Activated T-cell treated with anti-CD3 and anti-CD28 coated beads, Interleukin-2, amount 50 U/mL, for 48 hours (primary cell): Measurements from ENCODE around the gene TRIM46.
A peak's percentile ranks its signal among the peaks of the same experiment; 100 is the strongest.
"Not testable (repeated sequence)": the region's sequence is repeated elsewhere in the genome, so short reads cannot be mapped to it uniquely, and the experiment has no call there.

Source experiments
- DNase-seq, 2 experiments: peaks; one replicate each; pipeline ENCODE4 v3.0.0-alpha.2; 2020

Gene TRIM46

DNA sequence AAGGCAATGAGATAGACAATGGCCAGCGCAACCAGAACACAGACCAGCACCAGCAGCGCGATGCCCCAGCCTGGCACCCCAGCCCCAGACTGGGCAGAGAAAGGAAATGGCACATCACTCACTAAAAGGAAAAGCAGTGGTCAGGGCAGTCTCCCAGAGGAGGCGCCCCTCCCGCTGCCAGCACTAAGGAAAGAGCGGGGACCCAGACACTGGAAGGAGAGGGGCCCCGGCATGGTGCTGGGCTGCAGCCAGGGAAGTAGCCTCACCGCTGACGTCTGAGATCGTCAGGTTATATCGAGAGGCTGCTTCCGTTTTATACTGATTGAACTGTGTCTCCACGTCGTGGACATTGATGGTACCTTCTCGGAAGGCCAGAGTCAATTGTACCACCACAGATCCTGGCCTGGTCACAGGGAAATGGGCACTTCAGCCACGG is 13.8 kb downstream of the TRIM46 start:
- DNase-seq: no peak

DNA sequence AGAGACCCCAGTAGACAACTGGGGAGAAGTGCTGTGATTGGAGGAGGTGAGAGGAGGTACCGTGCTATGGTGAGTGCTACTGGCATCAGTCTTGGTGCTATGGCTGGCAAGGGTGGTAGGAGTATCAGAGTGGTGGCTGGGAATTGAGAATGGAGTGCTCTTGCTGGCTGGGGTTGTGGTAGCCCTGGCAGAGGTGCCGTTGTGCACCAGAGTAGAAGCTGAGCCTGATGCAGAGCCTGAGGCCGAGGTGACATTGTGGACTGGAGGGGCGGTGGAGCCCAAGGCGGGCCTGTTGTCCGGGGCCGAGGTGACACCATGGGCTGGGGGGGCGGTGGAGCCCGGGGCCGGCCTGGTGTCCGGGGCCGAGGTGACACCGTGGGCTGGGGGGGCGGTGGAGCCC is 14.6 kb downstream of the TRIM46 start:
- no peak for DNase-seq

GRCh38 chr1:155189926-155190325 is 16.3 kb downstream of the TRIM46 start:
- DNase-seq: not testable (repeated sequence)

DNA sequence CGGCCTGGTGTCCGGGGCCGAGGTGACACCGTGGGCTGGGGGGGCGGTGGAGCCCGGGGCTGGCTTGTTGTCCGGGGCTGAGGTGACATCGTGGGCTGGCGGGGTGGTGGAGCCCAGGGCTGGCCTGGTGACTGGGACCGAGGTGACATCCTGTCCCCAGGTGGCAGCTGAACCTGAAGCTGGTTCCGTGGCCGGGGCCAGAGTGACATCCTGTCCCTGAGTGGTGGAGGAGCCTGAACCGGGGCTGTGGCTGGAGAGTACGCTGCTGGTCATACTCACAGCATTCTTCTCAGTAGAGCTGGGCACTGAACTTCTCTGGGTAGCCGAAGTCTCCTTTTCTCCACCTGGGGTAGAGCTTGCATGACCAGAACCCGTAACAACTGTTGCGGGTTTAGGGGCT is 18.3 kb downstream of the TRIM46 start:
- peak in 1 of 2 experiments; percentile 29 for DNase-seq

DNA sequence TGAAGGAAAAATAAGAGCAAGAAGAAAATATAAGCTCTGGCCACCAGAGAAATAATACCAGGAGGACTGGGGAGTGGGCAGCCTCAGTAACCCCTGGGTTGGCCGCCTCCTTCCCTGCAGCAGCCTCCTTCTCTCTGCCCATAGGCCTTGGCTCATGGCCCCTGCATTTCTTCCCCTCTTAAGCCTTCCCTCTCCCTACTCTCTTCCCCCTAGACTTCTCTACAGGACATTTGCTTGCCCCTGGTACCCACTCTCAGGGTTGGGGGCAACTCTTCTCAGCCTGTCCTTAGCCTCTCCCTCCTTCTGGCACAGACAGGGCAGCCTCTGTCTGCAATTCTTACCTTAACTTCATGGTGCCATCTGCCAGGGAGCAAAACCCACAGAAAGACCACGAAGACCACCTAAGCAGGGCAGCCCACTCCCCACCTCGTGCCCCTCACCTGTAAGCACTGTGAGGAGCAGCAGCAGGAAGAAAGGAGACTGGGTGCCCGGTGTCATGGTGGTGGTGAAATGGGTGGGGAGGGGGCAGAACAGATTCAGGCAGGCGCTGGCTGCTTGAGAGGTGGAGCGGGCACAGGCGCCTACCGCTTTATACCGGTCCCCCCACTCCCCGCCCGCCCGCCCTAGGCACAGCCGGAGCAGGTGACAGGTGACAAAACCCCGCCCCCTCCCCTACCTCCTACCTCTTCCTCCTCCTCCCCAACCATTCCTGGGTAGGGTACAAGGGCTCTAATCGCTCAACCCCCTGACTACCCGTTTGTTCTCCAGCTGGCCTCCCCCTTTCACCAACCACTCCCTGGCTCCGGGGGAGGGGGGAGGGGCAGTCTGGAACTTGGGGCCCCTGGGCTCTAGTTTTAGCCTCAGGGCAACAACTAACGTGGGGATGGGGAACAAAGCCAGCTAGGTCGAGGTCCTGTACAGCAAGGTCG is 19.0 kb downstream of the TRIM46 start:
- peak in 1 of 2 experiments; percentile 36 for DNase-seq

- peak; percentile 91 to 92 for DNase-seq
Measured at GRCh38 chr1:155193275-155193990, 19.8 kb downstream of the TRIM46 start.

GRCh38 chr1:155193991-155194240 is 20.3 kb downstream of the TRIM46 start:
- DNase-seq: not testable (repeated sequence)

GRCh38 chr1:155195201-155196102 is 21.8 kb downstream of the TRIM46 start:
- DNase-seq: no peak

DNA sequence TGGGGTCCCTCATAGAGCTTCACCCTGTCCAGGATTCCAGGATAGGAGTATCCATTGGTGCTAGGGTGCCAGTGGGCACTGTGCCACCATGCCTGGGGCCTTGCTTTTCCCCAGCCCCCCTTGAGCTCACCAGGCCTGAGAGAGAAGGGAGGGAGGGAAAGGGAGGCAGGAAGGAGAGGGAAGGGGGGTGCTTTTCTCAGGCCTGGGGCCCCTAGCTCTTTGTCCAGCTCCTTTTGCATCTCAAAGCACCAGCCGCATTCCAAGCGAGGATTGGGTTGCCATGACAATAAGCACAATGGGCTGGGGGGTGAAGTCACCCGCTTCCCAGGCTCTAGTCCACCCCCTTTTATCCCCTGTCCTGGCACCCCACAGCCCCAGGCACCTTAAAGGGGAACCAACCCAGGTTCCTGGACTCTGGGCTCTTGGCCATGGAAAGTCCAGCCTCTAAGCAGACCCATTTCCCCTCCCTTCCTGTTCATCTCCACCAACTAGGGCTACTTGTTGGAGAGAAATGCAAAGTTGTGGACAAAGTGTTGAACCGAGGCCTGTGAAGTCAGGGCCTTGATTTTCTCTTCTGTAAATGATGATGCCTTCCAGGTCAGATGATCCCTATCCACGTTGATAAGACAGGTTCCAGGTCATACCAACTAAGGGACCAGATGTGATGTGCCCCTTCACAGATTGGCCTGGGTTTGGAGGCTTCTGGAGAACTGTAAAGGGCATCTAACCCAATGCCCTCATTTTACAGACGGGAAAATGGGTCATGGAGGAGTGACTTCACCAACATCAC is 22.6 kb downstream of the TRIM46 start:
- DNase-seq: no peak

GRCh38 chr1:155196893-155197638 is 23.4 kb downstream of the TRIM46 start:
- DNase-seq: no peak

GRCh38 chr1:155197901-155198546 is 24.4 kb downstream of the TRIM46 start:
- no peak for DNase-seq

GRCh38 chr1:155198547-155198906 is 24.9 kb downstream of the TRIM46 start:
- no peak for DNase-seq

DNA sequence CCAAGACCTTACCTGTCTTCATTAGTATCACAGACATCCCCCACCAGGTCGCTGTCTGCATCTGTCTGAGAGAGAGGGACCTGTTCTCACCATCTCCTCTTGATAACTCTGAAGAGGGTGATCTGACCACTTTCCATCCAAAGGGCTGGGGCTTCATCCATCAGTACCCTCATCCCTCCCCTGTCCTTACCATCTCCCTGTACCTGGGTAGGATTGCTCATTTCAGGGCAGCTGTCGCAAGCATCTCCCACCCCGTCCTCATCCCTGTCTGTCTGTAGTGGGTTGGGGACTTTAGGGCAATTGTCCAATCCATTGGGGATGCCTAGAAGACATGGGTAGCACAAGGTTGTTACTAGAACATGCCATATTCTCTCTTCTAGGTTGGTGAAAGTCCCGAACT is 26.1 kb downstream of the TRIM46 start:
- DNase-seq: no peak

DNA sequence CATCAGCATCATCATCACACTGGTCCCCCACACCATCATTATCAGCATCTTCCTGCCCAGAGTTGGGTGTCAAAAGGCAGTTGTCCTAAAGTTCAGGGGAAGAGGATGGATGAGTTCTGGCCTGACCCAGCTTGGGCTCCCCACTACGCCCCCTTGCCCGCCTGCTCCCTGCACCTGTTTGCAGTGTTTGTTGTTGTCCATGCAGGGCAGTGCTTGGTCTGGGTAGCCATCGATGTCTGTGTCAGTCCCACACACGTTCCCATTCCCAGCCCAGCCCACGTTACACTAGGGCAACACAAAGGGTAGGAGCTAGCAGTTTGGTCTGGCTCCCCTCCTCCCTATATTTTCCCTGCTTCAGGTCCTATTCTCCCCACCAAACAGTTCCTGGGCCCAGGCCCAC is 27.3 kb downstream of the TRIM46 start:
- no peak for DNase-seq

DNA sequence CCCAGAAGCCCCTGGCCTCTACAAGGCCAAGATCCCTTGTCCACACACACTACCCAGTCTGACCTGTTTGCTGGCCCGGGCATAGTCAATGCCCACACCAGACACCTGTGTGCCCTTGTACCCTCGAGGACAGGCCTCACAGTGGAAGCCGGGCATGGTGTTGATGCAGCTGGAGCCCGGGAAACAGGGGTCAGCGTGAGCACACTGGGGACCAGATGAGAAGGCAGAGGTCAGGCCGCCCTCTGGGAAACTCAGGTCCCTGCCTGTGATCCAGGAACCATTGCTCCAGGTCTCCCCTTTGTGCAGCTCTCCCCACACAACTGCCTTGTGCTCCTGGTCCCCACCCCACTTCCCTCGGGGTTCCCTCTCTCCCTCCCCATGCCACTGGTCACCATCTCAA is 28.5 kb downstream of the TRIM46 start:
- no peak for DNase-seq

GRCh38 chr1:155202731-155203515 is 29.3 kb downstream of the TRIM46 start:
- no peak for DNase-seq

GRCh38 chr1:155205035-155205434 is 31.4 kb downstream of the TRIM46 start:
- DNase-seq: no peak

DNA sequence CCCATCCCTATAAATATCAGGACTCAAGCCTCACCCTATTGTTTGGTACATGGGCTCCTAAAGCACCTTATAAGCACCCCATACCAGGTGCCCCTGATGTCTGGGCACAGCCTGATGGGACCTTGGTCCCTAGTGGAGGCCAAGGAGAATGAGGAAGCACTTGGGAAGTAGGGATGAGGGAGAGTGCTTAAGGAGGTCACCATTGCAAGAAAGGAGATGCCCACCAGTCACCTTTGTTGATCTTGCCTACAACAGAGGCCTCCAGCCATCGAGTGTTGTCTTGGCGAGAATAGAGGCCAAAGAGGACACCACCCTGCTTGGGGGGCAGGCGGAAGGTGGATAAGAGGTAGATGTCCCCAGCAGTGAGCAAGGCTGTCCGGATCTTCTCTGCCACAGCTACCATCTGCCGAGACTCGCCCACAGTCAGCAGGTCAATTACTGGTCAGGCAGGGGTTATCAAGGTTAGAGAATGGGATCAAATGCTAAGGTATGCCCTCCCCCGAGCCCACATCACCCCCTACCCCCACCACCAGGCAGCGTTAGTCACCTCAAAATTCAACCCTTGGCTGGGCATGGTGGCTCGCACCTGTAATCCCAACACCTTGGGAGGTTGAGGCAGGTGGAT is 32.4 kb downstream of the TRIM46 start:
- no peak for DNase-seq

- DNase-seq: peak; percentile 95 to 98
Measured at GRCh38 chr1:155206891-155207805, 33.5 kb downstream of the TRIM46 start.
